Progenitor cell of endocrine pancreas (in vitro differentiated cells): ENCODE results near the gene MTCL1. TPM values are rescaled to one million over a fixed set of nuclear protein-coding genes. Genes with fewer than 3 reads are reported as not detected.

Source experiments
- DNase-seq: peaks from one replicate; pipeline ENCODE4 v3.0.0; 2021; ENCODE audit warnings: low spot score; ENCODE audit not compliant: unreplicated experiment
- H3K27ac Mint-ChIP-seq: 2 replicates; pipeline ENCODE4 v1.8.0; 2021; ENCODE audit warnings: mild to moderate bottlenecking, moderate library complexity, mixed read lengths
- H3K27me3 Mint-ChIP-seq: 2 replicates; pipeline ENCODE4 v1.8.0; 2021; ENCODE audit warnings: mixed read lengths
- H3K36me3 Mint-ChIP-seq: 2 replicates; pipeline ENCODE4 v1.8.0; 2022; ENCODE audit warnings: mixed read lengths; ENCODE audit not compliant: insufficient read depth
- H3K4me1 Mint-ChIP-seq: 2 replicates; pipeline ENCODE4 v1.8.0; 2021; ENCODE audit warnings: low read depth, mixed read lengths
- H3K4me3 Mint-ChIP-seq: 2 replicates; pipeline ENCODE4 v1.8.0; 2021; ENCODE audit warnings: low read depth, mild to moderate bottlenecking, moderate library complexity, mixed read lengths
- H3K9me3 Mint-ChIP-seq: 2 replicates; pipeline ENCODE4 v1.8.0; 2021; ENCODE audit warnings: low read depth, mixed read lengths
- total RNA-seq: library from RNA; stranded (reverse); gene quantifications from 2 replicates; pipeline ENCODE4 v1.2.1, GENCODE V29; 2021
- TF ChIP-seq, protein P1 (sequence below): fragments of 200-600 bp; sonication (generic); IDR thresholded peaks from one replicate; pipeline ENCODE4 v1.5.0; 2021; ENCODE audit warnings: antibody characterized with exemption, mild to moderate bottlenecking; ENCODE audit not compliant: unreplicated experiment

MTCL1 gene
- total RNA-seq, 1 donor from 2014 or later = 81.5 TPM

- Mint-ChIP-seq H3K4me3 (no peak overlapping the region), H3K4me1 (peaks cover 48% of the 10 kb centered on the region), H3K27me3 (no peaks in the 10 kb centered on the region), H3K27ac (peak overlapping the region; percentile 83), H3K36me3 (peaks cover 14% of the 10 kb centered on the region), H3K9me3 (no peaks in the 10 kb centered on the region)
- no peak for DNase-seq
- TF ChIP-seq, protein P1, sequence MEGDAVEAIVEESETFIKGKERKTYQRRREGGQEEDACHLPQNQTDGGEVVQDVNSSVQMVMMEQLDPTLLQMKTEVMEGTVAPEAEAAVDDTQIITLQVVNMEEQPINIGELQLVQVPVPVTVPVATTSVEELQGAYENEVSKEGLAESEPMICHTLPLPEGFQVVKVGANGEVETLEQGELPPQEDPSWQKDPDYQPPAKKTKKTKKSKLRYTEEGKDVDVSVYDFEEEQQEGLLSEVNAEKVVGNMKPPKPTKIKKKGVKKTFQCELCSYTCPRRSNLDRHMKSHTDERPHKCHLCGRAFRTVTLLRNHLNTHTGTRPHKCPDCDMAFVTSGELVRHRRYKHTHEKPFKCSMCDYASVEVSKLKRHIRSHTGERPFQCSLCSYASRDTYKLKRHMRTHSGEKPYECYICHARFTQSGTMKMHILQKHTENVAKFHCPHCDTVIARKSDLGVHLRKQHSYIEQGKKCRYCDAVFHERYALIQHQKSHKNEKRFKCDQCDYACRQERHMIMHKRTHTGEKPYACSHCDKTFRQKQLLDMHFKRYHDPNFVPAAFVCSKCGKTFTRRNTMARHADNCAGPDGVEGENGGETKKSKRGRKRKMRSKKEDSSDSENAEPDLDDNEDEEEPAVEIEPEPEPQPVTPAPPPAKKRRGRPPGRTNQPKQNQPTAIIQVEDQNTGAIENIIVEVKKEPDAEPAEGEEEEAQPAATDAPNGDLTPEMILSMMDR = no peak
These were observed 94.5 kb downstream of the MTCL1 start for GRCh38 chr18:8799596-8800441.

DNA sequence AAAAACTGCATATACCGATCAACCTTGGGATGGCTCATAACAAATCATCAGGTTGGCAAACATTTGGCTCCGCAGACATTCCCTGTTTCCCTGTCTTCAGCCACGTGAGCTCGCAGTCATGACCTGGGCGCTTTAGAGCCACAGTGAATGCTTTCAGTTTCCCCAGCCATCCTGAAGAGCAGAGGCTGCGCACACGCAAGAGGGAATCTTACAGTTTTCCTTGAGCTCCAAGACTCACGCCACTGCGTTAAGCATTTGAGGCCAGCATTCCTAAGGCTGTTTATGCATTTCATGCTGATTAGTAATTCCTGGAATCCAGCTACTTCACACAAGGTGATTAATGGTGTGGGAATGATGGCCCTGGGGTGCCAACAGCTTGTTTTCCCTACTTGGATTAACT lies 95.1 kb downstream of the MTCL1 start:
- Mint-ChIP-seq H3K9me3 (no peaks in the 10 kb centered on the region), H3K36me3 (peaks cover 14% of the 10 kb centered on the region), H3K4me1 (peaks cover 43% of the 10 kb centered on the region), H3K27ac (peak overlapping the region; percentile 83), H3K4me3 (no peak overlapping the region), H3K27me3 (no peaks in the 10 kb centered on the region)
- TF ChIP-seq, protein P1 = no peak
- no peak for DNase-seq

DNA sequence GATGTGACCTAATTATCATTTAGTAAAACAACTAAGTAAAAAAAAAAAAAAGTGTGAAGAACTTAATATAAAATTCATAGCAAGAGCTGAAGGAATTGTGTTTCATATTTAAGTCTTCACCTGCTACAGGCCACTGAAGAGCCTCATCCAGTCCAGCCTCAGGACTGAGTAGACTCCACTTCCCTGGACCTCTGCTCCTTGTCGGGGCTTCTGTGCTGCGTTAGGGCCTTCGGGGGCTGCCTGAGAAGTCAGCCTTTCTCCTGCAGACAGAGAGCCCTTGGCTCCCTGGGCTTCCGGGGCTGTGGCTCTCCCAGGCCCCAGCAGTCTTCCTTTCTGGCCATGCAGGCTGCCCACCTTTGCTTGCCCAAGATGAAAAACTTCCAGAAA lies 95.5 kb downstream of the MTCL1 start:
- Mint-ChIP-seq H3K4me3 (no peak overlapping the region), H3K27ac (no peak overlapping the region), H3K36me3 (peaks cover 14% of the 10 kb centered on the region), H3K9me3 (no peaks in the 10 kb centered on the region), H3K27me3 (no peaks in the 10 kb centered on the region), H3K4me1 (peaks cover 41% of the 10 kb centered on the region)
- no peak for DNase-seq
- TF ChIP-seq, protein P1 = no peak

GRCh38 chr18:8801263-8801901 lies 96.0 kb downstream of the MTCL1 start:
- Mint-ChIP-seq H3K9me3 (no peaks in the 10 kb centered on the region), H3K36me3 (peaks cover 12% of the 10 kb centered on the region), H3K27ac (peak overlapping the region; percentile 38), H3K4me1 (peaks cover 36% of the 10 kb centered on the region), H3K4me3 (no peak overlapping the region), H3K27me3 (no peaks in the 10 kb centered on the region)
- no peak for DNase-seq
- TF ChIP-seq, protein P1 = no peak

DNA sequence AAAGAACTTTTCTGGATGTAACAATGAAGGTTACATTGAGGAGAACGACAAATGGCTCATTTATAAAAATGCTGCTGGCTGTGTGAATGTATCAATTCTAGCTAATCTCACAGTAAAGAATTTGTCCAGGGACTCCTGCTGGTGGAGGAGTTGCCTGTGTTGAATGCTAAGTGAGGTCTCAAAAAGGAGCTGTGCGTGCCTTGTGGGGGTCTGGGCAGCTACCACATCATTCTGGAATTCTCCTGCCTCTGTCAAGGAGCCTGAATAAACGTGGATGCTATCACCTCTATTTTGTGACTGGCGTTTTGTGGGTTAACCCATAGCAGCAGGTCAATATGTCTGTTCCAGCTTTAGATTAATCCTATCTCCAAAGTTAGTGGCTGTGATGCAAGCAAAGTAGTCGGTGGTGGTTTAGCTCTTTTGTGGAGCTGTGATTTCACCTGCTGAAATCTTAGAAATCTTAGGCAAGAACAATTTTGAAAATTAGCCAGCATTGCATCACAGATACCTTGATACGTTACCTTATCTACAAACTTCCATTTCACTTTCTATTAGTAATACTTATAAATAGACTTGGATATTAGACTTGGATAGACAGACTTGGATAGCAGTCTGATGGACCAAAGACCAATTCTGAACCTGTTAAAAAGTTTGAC lies 96.8 kb downstream of the MTCL1 start:
- Mint-ChIP-seq H3K27ac (no peak overlapping the region), H3K4me3 (no peak overlapping the region), H3K9me3 (no peaks in the 10 kb centered on the region), H3K36me3 (peaks cover 12% of the 10 kb centered on the region), H3K27me3 (no peaks in the 10 kb centered on the region), H3K4me1 (peaks cover 29% of the 10 kb centered on the region)
- no peak for DNase-seq
- TF ChIP-seq, protein P1 = no peak
